KOPT-K1 (cell line): ENCODE measurements around the gene ZFP36.
A peak's percentile ranks its signal among the peaks of the same experiment; 100 is the strongest.
"Not testable (repeated sequence)": the region's sequence is repeated elsewhere in the genome, so short reads cannot be mapped to it uniquely, and the experiment has no call there.

Experiments used
- H3K27ac ChIP-seq: fragments of 200-600 bp; sonication (generic); 2 replicates; pipeline ENCODE4 v1.5.1; 2016; ENCODE audit warnings: antibody characterized with exemption, mild to moderate bottlenecking, low read depth, low read length; ENCODE audit not compliant: poor library complexity, severe bottlenecking
- H3K36me3 ChIP-seq: fragments of 200-600 bp; sonication (generic); 2 replicates; pipeline ENCODE4 v1.5.1; 2017; ENCODE audit warnings: antibody characterized with exemption, mild to moderate bottlenecking, low read length, moderate library complexity; ENCODE audit not compliant: insufficient read depth
- H3K9me3 ChIP-seq: fragments of 200-600 bp; sonication (generic); 2 replicates; pipeline ENCODE4 v1.5.1; 2017; ENCODE audit warnings: antibody characterized with exemption, low read length, mild to moderate bottlenecking; ENCODE audit not compliant: insufficient read depth, poor library complexity, severe bottlenecking

The ZFP36 gene

DNA sequence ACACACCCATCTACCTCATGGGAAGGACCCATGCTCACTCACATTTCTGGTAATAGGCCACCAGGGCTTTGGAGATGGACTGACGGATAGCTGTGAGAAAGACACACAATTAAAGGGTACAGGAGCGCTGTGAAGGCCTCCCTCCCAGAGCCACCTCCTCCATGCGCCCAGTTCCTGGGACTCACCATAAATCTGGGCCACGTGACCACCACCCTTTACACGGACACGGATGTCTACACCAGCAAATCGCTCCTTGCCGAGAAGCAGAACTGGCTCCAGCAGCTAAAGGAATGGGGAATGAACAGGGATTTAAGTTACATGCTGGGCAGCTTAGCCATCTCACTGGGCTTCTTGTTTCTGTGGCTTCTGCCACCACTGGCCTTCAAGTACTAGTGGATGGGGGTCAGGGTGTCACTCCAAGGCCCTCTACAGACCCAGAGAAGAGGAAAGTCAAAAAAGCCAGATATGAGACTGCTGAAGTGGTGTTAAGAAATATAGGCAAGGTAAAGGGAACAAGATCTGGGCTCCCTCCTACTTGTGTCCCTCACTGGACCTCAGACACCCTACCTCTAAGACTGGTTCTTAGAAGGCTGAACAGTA lies 26.9 kb downstream of the ZFP36 start:
- Histone ChIP-seq H3K36me3 (peaks cover 42% of the 10 kb centered on the region), H3K9me3 (no peaks in the 10 kb centered on the region), H3K27ac (peak overlapping the region; percentile 90)

DNA sequence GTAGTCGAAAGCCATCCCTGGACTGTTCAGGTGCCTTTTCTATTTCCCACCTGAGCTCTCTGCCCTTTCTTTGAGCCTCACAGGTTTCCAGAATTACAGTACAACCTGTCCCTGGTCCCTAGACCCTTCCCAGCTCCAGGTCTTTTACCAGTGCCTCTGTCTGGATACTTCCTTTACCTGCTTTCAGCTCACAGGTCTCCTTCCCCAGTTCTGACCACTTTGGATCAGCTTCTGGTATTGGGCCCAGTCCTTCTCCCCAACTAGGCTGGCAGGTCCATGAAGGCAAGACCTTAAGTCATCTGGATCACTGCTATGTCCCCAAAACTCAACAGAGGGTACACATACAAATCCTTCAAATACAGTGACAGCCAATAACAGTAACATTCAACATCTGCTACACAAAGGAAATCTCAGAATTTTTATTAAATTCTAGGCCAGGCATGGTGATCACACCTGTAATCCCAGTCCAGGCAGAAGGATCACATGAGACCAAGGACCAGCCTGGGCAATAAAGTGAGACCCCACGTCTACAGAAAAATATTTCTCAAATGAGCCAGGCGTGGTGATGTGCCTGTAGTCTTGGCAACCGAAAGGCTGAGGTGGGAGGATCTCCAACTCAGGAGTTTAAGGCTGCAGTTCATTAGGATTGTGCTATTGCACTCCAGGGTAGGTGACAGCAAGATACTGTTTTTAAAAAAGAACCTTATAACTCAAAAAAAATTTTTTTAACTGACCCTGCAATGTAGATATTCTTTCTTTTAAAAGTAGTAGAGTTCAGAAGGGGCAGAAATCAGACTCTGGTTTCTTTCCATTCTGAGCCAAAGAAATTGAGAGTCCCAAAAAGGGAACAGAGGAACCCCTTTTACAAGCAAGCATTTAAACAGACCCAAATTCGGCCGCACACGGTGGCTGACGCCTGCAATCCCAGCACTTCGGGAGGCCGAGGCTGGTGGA lies 27.8 kb downstream of the ZFP36 start:
- Histone ChIP-seq H3K36me3 (peaks cover 42% of the 10 kb centered on the region), H3K9me3 (no peaks in the 10 kb centered on the region), H3K27ac (peak overlapping the region; percentile 90)

DNA sequence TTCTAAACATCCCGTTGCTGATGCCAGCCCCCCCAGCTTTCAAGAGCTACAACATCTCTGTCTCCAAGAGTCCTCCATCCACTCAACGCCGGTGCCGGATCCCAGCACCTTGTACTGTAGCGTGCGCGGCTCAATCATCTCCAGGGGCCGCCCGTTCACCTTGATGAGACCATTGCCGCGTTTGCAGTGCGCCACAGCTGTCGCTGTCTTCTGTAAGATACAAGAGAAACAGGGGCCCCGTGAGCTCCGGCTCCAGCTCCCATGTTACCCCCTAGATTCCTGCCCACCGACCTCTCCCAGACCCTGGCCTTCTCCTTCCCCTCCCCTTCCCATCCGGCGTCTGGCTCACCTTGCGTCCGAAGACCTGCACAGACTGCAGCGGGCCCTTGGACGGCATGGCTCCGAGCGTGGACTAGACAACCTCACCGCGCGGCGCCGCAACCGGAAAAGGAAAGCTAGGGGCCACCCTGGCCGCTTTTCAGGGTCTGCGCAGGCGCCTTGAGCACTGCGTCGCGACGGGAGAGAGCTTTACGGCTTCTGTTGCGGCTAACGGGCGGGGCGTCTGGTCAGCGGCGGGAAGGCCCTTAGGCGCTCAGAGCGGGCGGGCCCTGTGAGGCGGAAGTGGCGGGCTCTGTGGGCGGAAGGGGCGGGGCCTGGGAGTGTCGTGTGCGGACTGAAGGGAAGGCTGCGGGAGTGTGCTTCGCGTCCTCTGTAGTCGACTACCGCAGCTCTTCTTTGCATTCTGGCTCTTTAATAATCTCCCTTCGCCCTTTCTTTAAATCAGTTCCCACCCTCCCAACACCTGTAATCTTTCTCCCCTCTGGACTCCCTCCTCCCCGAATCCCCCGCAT lies 29.1 kb downstream of the ZFP36 start, which contains the start of gene RPS16:
TSS of gene RPS16 (minus strand) at position 451 of the 851 bp plus-strand sequence. CDS start at position 397, 54 bp downstream.
- no peaks in the 10 kb centered on the region for H3K9me3 ChIP-seq
- H3K27ac ChIP-seq, result peak within 1 kb of the TSS; percentile 90
- H3K36me3 ChIP-seq, result peaks cover 40% of the 10 kb centered on the region

DNA sequence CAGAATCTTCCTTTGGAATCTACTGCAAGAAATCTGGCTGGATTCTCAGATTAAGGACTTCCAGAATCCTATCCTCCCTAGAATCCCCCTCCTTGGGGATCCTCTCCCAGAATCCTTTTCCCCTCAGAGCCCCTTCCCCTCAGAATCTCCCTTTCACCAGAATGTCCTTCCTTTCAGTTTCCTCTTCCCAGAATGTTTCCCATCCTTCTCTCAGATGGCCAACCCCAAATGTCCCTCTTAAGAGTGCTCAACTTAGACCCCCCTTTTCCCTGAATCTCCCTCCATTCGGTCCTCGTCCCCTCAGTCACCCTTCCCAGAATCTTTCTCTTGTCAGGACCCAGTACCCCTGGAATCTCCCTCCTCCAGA lies 29.7 kb downstream of the ZFP36 start:
- Histone ChIP-seq H3K27ac (peak overlapping the region; percentile 90), H3K36me3 (peaks cover 34% of the 10 kb centered on the region), H3K9me3 (no peaks in the 10 kb centered on the region)

DNA sequence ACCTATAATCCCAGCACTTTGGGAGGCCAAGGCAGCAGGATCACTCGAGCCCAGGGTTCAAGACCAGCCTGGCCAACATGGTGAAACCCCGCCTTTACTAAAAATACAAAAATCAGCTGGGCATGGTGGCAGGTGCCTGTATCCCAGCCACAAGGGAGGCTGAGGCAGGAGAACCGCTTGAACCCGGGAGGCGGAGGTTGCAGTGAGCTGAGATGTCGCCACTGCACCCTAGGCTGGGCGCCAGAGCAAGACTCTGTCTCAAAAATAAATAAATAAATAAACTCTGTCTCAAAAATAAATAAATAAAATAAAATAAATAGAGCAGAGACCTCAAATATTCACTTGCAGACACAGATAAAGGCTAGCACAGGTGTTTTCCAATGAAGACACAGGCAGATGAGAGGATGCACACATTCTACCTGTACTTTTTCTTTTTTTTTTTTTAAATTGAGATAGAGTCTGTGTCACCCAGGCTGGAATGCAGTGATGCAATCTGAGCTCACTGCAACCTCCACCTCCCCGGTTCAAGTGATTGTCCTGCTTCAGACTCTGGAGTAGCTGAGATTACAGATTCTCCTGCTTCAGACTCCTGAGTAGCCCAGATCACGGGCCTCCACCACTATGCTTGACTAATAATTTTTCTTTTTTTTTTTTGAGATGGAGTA lies 31.8 kb downstream of the ZFP36 start:
- Histone ChIP-seq H3K27ac (no peak overlapping the region), H3K36me3 (peaks cover 16% of the 10 kb centered on the region), H3K9me3 (no peaks in the 10 kb centered on the region)

DNA sequence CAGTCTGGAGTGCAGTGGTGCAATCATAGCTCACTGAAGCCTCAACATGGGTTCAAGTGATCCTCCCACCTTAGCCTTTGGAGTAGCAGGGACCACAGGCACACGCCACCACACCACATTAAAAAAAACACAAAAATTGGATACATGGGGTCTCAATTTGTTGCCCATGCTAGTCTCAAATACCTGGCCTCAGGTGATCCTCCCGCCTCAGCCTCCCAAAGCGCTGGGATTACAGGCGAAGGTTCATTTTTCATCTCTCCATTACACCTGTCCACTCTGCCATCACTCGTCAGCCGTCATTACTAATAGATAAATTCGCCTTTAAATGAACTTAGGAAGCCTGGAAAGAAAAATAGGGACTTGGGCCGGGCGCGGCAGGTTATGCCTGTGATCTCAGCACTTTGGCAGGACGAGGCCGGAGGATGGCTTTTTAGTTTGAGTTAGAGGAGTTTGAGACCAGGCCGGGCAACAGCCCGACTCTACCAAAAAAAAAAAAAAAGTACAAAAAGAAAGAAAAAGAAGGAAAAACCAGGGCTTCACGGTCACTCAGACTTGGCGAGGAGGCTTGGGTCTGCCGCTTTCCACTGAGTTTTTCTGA lies 38.0 kb downstream of the ZFP36 start:
- Histone ChIP-seq H3K9me3 (no peaks in the 10 kb centered on the region), H3K36me3 (peaks cover 23% of the 10 kb centered on the region), H3K27ac (peak overlapping the region; percentile 84)

DNA sequence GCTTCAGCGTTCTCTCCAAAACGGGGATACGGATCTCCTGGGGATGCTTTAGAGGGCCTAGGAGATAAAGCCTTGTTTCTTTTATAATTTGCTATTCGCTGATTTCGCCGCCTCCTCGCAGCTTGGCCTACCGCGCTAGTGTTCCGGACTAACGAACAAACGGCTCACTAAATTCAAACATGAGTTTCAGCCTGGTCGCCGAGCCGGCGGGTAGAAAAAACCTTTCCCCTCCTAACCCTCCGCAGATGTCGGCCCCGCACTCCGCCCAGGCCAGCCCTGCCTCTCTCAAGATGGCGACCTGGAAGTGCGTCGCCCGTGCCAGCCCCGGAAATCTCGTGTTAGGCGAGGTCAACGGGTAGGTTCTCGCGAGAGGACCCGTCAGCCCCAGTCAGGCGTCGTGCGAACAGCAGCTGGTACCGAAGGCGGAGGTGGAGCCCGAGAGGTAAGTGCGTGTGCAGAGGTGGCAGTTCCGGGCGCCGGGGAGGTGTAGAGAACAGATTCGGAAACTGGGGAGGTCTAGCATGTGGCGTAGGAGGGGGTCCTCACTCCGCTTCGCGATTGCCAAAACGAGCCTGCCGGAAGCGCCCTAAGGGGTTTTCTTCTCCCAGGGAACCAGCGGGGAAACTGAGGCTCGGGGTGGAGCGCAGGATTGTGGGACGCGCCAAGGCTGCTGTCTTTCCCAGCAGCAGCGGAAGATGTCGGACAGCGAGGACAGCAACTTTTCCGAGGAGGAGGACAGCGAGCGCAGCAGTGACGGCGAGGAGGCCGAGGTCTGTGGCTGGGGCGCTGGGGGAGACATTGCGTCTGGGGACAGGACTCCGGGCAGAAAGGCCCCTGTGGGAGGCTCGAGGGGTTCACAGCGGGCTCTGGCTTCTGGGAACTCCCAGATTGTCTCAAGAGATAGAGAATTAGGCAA lies 38.8 kb downstream of the ZFP36 start, which contains the start of gene SUPT5H:
TSS of gene SUPT5H (plus strand) at position 387 of the 916 bp plus-strand sequence. CDS start at position 696, 309 bp downstream.
- peaks cover 23% of the 10 kb centered on the region for H3K36me3 ChIP-seq
- peak within 1 kb of the TSS; percentile 84 for H3K27ac ChIP-seq
- no peaks in the 10 kb centered on the region for H3K9me3 ChIP-seq

DNA sequence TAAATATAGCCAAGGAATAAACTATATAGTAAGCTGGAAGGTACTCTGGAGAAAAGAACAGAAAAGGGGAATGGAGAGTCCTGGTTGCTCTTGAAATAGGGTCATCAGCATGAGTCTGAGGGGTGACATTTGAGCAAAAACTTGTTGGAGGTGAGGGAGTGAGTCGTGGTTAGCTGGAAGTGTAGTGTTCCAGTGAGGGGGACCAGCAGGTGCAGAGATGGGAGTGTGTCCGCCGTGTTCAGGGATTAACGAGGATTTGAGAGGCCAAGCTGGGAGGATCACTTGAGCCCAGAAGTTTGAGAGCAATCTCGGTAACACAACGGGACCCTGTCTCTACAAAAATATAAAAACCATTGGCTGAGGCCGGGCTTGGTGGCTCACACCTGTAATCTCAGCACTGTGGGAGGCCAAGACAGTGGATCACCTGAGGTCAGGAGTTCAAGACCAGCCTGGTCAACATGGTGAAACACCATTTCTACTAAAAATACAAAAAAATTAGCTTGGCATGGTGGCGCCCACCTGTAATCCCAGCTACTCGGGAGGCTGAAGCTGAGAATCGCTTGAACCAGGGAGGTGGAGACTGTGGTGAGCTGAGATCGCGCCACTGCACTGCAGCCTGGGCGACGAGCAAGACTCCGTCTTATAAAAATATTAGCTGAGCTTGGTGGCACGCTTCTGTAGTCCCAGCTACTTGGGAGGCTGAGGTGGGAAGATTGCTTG lies 39.9 kb downstream of the ZFP36 start:
- Histone ChIP-seq H3K9me3 (no peaks in the 10 kb centered on the region), H3K27ac (peak overlapping the region; percentile 84), H3K36me3 (peaks cover 28% of the 10 kb centered on the region)

DNA sequence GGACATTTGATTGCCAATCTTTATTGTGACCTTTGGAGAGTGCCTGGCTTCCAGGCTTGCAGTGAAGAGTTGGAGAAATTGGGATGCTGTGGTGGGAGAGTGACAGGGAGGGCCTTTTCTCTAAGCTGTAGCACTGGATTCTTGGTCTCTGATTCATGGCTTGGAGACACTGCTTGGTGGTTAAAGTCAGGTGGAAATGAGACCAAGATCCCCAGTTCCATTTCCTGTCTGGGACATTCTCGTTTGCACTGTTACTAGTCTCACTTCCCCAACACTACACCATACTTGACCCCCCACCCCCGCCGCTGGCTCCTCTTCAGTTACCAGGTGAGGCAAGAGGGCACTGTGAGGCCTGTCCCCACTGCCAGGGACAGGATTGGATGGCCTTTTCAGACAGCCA lies 41.6 kb downstream of the ZFP36 start:
- Histone ChIP-seq H3K9me3 (no peaks in the 10 kb centered on the region), H3K36me3 (peaks cover 45% of the 10 kb centered on the region), H3K27ac (no peak overlapping the region)

DNA sequence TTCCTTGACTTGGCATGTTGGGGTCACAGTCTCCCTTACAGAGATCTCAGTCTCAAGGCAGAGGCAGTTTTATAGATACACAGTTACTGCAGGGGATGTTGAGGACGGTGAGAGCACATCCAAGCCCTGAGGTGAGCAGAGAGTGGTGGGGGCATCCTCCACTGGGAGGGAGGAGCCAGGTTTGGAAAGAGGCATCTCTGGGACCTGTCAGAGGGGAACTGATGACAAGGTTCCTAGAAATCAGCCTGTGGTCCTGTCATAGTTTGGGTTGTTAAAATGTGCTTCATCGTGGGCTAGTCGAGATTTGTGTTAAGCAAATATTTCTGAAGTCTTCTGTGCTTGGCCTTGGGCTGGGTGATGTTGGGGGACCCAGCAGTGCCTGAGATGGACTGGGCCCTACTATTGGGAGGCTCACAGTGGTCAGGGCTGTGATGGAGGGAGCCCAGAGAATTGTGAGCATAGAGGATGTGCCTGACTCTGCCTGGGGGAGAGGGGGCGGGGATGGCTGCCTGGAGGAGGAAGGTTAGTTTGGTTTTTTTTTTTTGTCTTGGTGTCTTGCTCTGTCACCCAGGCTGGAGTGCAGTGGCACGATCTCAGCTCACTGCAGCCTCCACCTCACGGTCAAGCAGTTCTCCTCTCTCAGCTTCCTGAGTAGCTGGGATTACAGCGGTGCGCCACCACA lies 42.6 kb downstream of the ZFP36 start:
- Histone ChIP-seq H3K27ac (no peak overlapping the region), H3K36me3 (peaks cover 55% of the 10 kb centered on the region), H3K9me3 (no peaks in the 10 kb centered on the region)

DNA sequence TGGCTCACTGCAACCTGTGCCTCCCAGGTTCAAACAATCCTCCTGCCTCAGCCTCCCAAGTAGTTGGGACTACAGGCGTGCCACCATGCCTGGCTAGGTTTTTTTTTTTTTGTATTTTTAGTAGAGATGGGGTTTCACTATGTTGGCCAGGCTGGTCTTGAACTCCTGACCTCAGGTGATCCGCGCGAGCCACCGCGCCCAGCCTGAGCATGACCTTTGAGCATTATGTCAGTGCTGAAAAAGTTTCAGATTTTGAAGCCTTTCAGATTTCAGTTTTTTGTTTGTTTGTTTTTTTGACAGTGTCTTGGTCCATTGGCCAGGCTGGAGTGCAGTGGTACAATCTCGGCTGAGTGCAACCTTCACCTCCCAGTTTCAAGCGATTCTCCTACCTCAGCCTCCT lies 44.6 kb downstream of the ZFP36 start:
- H3K36me3 ChIP-seq, result peaks cover 70% of the 10 kb centered on the region
- not testable (repeated sequence) for H3K9me3 ChIP-seq, H3K27ac ChIP-seq
